OCI-LY3 (cell line): ENCODE measurements around the gene C3orf85.

ENCODE experiments used
- H2AFZ ChIP-seq: fragments of 200-600, 300-600 bp; shearing (Covaris generic); 2 replicates; pipeline ENCODE4 v1.6.0; 2014; ENCODE audit warnings: antibody characterized with exemption, low read depth, low read length
- H3K27ac ChIP-seq: fragments of 200-600, 300-600 bp; sonication (generic); 2 replicates; pipeline ENCODE4 v1.5.1; 2014; ENCODE audit warnings: mild to moderate bottlenecking, low read length, moderate library complexity, mixed read lengths
- H3K27me3 ChIP-seq: fragments of 200-600, 300-600 bp; sonication (generic); 2 replicates; pipeline ENCODE4 v1.6.1; 2014; ENCODE audit warnings: low read depth, low read length, mixed read lengths
- H3K36me3 ChIP-seq: fragments of 200-600, 300-600 bp; sonication (generic); replicated peaks from 2 replicates; pipeline ENCODE3; 2014; ENCODE audit warnings: low read depth, low read length, mixed read lengths
- H3K4me1 ChIP-seq: fragments of 300-600, 200-600 bp; sonication (generic); 2 replicates; pipeline ENCODE4 v1.6.1; 2014; ENCODE audit warnings: low read length, mixed read lengths
- H3K4me2 ChIP-seq: fragments of 200-600, 300-600 bp; sonication (generic); 2 replicates; pipeline ENCODE4 v1.6.1; 2014; ENCODE audit warnings: low read length, mixed read lengths
- H3K4me3 ChIP-seq: fragments of 300-600, 200-600 bp; sonication (generic); 2 replicates; pipeline ENCODE4 v1.5.1; 2014; ENCODE audit warnings: antibody characterized with exemption, mild to moderate bottlenecking, low read length, moderate library complexity
- H3K79me2 ChIP-seq: fragments of 300-600, 200-600 bp; shearing (Covaris generic); 2 replicates; pipeline ENCODE4 v1.6.1; 2014; ENCODE audit warnings: mild to moderate bottlenecking, low read length, mixed read lengths
- H3K9ac ChIP-seq: fragments of 300-600, 200-600 bp; shearing (Covaris generic); 2 replicates; pipeline ENCODE4 v1.6.0; 2014; ENCODE audit warnings: mild to moderate bottlenecking, low read length, moderate library complexity
- H3K9me3 ChIP-seq: fragments of 200-600, 300-600 bp; shearing (Covaris generic); 2 replicates; pipeline ENCODE4 v1.6.1; 2014; ENCODE audit warnings: low read length, mixed read lengths; ENCODE audit not compliant: insufficient read depth
- H4K20me1 ChIP-seq: fragments of 200-600, 300-600 bp; sonication (generic); 2 replicates; pipeline ENCODE4 v1.6.1; 2016; ENCODE audit warnings: low read length, mixed read lengths; ENCODE audit not compliant: insufficient read depth
- EZH2phosphoT487 ChIP-seq: fragments of 200-600 bp; shearing (Covaris generic); IDR thresholded peaks from 2 replicates; pipeline ENCODE4 v1.6.1; 2018; ENCODE audit warnings: antibody characterized with exemption, mixed run types, low read depth
- TF ChIP-seq, protein P1 (sequence below): fragments of 200-600, 300-600 bp; sonication (generic); IDR thresholded peaks from 2 replicates; pipeline ENCODE4 v1.5.1; 2014; ENCODE audit warnings: antibody characterized with exemption, low read length, low read depth

Gene C3orf85

DNA sequence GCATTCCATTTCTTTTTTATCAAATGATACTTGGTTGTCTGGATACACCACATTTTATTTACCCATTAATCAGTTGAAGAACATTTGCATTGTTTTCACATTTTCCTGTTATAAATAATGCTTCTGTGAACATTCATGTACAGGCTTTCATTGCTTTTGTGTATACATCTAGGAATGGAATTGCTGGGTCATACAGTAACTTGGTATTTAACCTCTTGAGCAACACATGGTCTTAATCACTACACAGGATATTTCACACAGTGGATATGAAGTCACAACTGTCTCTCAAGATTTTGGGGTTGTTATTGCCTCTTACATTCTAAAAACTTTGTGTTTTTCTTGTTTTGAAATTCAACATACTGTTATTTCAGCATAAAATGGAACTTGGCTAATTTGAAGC is 48.2 kb downstream of the C3orf85 start:
- H3K27me3 ChIP-seq = no peaks in the 10 kb centered on the region
- H3K4me3 ChIP-seq = no peak overlapping the region
- no peak overlapping the region for H2AFZ ChIP-seq

DNA sequence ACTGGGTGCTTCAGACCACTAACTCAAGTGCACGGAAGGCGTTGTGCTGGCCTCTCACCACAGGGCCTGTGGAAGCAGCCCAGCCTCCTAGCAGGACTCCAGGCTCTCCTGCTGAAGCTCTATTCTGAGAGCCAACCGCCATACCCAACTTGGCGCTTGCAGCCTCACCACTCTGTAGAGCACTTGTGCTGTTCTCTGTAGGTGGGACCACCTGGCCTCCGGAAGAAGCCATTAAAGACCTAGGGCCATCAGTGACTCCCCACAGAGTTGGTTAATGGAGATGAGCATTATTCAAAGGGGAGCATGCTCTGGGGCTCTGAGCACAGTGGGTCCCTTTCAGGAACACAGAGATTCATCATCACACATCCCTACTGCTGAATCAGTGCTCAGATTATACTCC is 50.9 kb downstream of the C3orf85 start:
- Histone ChIP-seq H3K27me3 (no peaks in the 10 kb centered on the region), H3K4me3 (no peak overlapping the region), H3K4me2 (no peak overlapping the region), H3K9ac (no peak overlapping the region), H3K36me3 (no peaks in the 10 kb centered on the region), H3K79me2 (no peaks in the 10 kb centered on the region), H3K27ac (no peak overlapping the region), H4K20me1 (no peaks in the 10 kb centered on the region), H3K4me1 (no peaks in the 10 kb centered on the region), H2AFZ (no peak overlapping the region), H3K9me3 (no peaks in the 10 kb centered on the region)
- no peak for TF ChIP-seq EZH2phosphoT487
- TF ChIP-seq, protein P1, sequence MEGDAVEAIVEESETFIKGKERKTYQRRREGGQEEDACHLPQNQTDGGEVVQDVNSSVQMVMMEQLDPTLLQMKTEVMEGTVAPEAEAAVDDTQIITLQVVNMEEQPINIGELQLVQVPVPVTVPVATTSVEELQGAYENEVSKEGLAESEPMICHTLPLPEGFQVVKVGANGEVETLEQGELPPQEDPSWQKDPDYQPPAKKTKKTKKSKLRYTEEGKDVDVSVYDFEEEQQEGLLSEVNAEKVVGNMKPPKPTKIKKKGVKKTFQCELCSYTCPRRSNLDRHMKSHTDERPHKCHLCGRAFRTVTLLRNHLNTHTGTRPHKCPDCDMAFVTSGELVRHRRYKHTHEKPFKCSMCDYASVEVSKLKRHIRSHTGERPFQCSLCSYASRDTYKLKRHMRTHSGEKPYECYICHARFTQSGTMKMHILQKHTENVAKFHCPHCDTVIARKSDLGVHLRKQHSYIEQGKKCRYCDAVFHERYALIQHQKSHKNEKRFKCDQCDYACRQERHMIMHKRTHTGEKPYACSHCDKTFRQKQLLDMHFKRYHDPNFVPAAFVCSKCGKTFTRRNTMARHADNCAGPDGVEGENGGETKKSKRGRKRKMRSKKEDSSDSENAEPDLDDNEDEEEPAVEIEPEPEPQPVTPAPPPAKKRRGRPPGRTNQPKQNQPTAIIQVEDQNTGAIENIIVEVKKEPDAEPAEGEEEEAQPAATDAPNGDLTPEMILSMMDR = no peak

More for the DNA sequence above, 48.2 kb downstream of the C3orf85 start:
- H3K9ac ChIP-seq = no peak overlapping the region
- no peaks in the 10 kb centered on the region for H3K79me2 ChIP-seq
- H3K36me3 ChIP-seq = no peaks in the 10 kb centered on the region
- H4K20me1 ChIP-seq = no peaks in the 10 kb centered on the region
- no peaks in the 10 kb centered on the region for H3K4me1 ChIP-seq
- no peaks in the 10 kb centered on the region for H3K9me3 ChIP-seq
- H3K4me2 ChIP-seq = no peak overlapping the region
- TF ChIP-seq EZH2phosphoT487 = no peak
- TF ChIP-seq, protein P1 = no peak
- no peak overlapping the region for H3K27ac ChIP-seq

DNA sequence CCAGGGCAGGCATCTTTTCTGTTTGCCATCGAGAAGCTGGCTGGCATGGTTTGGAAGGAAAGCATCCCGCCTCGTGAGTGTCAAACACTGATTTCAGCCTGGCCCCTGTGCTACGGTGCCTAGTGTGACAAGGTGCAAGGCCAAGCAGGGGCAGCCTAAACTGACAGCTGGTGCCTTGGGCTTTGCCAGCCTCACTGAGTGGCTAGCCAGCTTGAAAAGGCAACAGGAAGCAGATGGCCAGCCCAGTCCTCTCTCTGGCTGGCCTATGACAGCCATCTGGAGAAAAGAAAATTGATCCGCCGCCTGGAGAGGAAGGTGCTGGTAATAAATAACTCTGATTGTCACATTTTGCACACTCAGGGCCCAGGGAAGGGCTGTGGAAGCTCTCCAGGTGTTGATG is 52.2 kb downstream of the C3orf85 start:
- H3K79me2 ChIP-seq = no peaks in the 10 kb centered on the region
- H3K4me1 ChIP-seq = no peaks in the 10 kb centered on the region
- no peaks in the 10 kb centered on the region for H4K20me1 ChIP-seq
- no peak overlapping the region for H3K4me3 ChIP-seq
- H3K36me3 ChIP-seq = no peaks in the 10 kb centered on the region
- no peak overlapping the region for H2AFZ ChIP-seq
- H3K4me2 ChIP-seq = no peak overlapping the region
- no peak overlapping the region for H3K27ac ChIP-seq
- no peaks in the 10 kb centered on the region for H3K27me3 ChIP-seq
- TF ChIP-seq, protein P1 = no peak
- TF ChIP-seq EZH2phosphoT487 = no peak
- H3K9me3 ChIP-seq = no peaks in the 10 kb centered on the region
- no peak overlapping the region for H3K9ac ChIP-seq

DNA sequence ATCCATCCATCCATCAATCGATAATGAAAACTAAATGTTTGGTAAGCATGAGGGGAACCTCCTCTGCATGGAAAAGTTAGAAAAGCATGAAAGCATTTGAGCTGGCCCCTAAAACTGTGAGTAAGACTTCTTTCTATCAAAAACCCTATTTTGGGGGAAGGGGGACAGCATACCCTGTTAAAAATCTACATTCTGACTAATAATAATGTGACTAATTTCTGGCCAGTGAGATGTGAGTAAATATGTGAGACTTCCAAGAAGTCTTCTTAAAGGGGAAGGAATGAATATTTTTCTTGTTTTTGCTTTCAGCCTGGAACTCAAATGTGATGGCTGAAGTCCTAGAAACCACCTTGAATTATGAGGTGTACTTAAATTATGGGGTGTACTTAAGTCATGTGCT is 54.9 kb downstream of the C3orf85 start:
- H3K4me1 ChIP-seq = no peaks in the 10 kb centered on the region
- H2AFZ ChIP-seq = no peak overlapping the region

More for the DNA sequence above, 54.9 kb downstream of the C3orf85 start:
- Histone ChIP-seq H3K4me3 (no peak overlapping the region), H3K27me3 (no peaks in the 10 kb centered on the region), H3K9me3 (no peaks in the 10 kb centered on the region), H3K36me3 (no peaks in the 10 kb centered on the region), H3K4me2 (no peak overlapping the region), H4K20me1 (no peaks in the 10 kb centered on the region), H3K9ac (no peak overlapping the region), H3K79me2 (no peaks in the 10 kb centered on the region), H3K27ac (no peak overlapping the region)
- TF ChIP-seq EZH2phosphoT487 = no peak
- TF ChIP-seq, protein P1 = no peak
